CD4-positive, CD25-positive, alpha-beta regulatory T cell (primary cell): ENCODE results near the gene IDH1. TPM values are rescaled to one million over a fixed set of nuclear protein-coding genes. Genes with fewer than 3 reads are reported as not detected.

Experiments
- ATAC-seq, 2 donors: fragments of 150-1000 bp; cut with Tn5 transposase; one replicate each; pipeline ENCODE4 v1.10.0; 2021; ENCODE audit warnings: low read depth in 2 of 2, moderate number of reproducible peaks in 2 of 2, moderate library complexity in 1 of 2
- DNase-seq, 3 donors: peaks; one replicate each; pipeline versions ENCODE4 v3.0.0 to v3.0.0-alpha.2; 2012 to 2022; ENCODE audit warnings: mixed read lengths in 1 of 3
- H3K27ac ChIP-seq: one replicate; pipeline ENCODE4 v1.7.0; 2013; ENCODE audit warnings: mild to moderate bottlenecking, low read length; ENCODE audit not compliant: insufficient read depth, poor library complexity, severe bottlenecking
- H3K27me3 ChIP-seq: one replicate; pipeline ENCODE4 v1.7.0; 2013; ENCODE audit warnings: low read length; ENCODE audit not compliant: control insufficient read depth, insufficient read depth
- H3K36me3 ChIP-seq: one replicate; pipeline ENCODE4 v1.7.0; 2013; ENCODE audit warnings: mild to moderate bottlenecking, low read length, moderate library complexity; ENCODE audit not compliant: control insufficient read depth, insufficient read depth
- H3K4me1 ChIP-seq: 2 replicates; pipeline ENCODE4 v1.7.0; 2013; ENCODE audit warnings: mild to moderate bottlenecking, low read length; ENCODE audit not compliant: insufficient read depth, control insufficient read depth, poor library complexity, severe bottlenecking
- H3K4me3 ChIP-seq: one replicate; pipeline ENCODE4 v1.7.0; 2013; ENCODE audit warnings: low read depth, mild to moderate bottlenecking, low read length, moderate library complexity
- H3K9me3 ChIP-seq, 2 experiments: 1 replicate in 1 of 2; 2 replicates in 1 of 2; pipeline ENCODE4 v1.7.0; 2013; ENCODE audit warnings: low read length in 2 of 2, mild to moderate bottlenecking in 1 of 2, moderate library complexity in 1 of 2; ENCODE audit not compliant: control insufficient read depth in 2 of 2
- H3K27ac Mint-ChIP-seq, 3 donors: one replicate each; pipeline ENCODE4 v1.8.0; 2020 to 2022; ENCODE audit warnings: mild to moderate bottlenecking in 3 of 3, mixed read lengths in 3 of 3, moderate library complexity in 2 of 3
- H3K27me3 Mint-ChIP-seq: one replicate; pipeline ENCODE4 v1.8.0; 2022; ENCODE audit warnings: mild to moderate bottlenecking, mixed read lengths
- H3K36me3 Mint-ChIP-seq: one replicate; pipeline ENCODE4 v1.8.0; 2020; ENCODE audit warnings: mixed read lengths
- H3K4me1 Mint-ChIP-seq, 4 donors: one replicate each; pipeline ENCODE4 v1.8.0; 2020 to 2022; ENCODE audit warnings: mixed read lengths in 4 of 4, mild to moderate bottlenecking in 1 of 4
- H3K4me3 Mint-ChIP-seq, 4 donors: one replicate each; pipeline ENCODE4 v1.8.0; 2020 to 2022; ENCODE audit warnings: mild to moderate bottlenecking in 4 of 4, mixed read lengths in 4 of 4, moderate library complexity in 3 of 4
- H3K9me3 Mint-ChIP-seq, 7 donors: one replicate each; pipeline ENCODE4 v1.8.0; 2020 to 2022; ENCODE audit warnings: mixed read lengths in 7 of 7, mild to moderate bottlenecking in 3 of 7, moderate library complexity in 2 of 7
- polyA plus RNA-seq, 4 donors: library from polyadenylated mRNA; unstranded; fragments of 300-500 nt; fragmentation: Illumina TruSeq; gene quantifications; one replicate each; pipeline ENCODE4 v1.2.3, GENCODE V29; 2021
- total RNA-seq: library from RNA; stranded (reverse); gene quantifications from one replicate; pipeline ENCODE4 v1.2.3, GENCODE V29; 2022

IDH1 gene
- total and polyA plus RNA-seq, 5 donors from 2014 or later: 8.1 to 10.4 (median 9.1) TPM

- Mint-ChIP-seq H3K4me3 (no peak overlapping the region), H3K9me3 (peaks cover 0 to 7% (median 2%) of the 10 kb centered on the region in 7 donors), H3K36me3 (peaks cover 53% of the 10 kb centered on the region), H3K27me3 (no peaks in the 10 kb centered on the region), H3K4me1 (peaks cover 13 to 27% (median 20%) of the 10 kb centered on the region in 4 donors), H3K27ac (peak overlapping the region in 1 of 3 donors; percentile 66)
- no peak for DNase-seq
- Histone ChIP-seq H3K9me3 (peaks cover 9 to 10% of the 10 kb centered on the region in 2 experiments), H3K36me3 (peaks cover 81% of the 10 kb centered on the region), H3K4me1 (no peaks in the 10 kb centered on the region), H3K4me3 (no peak overlapping the region), H3K27me3 (no peaks in the 10 kb centered on the region), H3K27ac (no peak overlapping the region)
- ATAC-seq: no peak
Observed at GRCh38 chr2:208285853-208286252, 31.0 kb upstream of the IDH1 start.

DNA sequence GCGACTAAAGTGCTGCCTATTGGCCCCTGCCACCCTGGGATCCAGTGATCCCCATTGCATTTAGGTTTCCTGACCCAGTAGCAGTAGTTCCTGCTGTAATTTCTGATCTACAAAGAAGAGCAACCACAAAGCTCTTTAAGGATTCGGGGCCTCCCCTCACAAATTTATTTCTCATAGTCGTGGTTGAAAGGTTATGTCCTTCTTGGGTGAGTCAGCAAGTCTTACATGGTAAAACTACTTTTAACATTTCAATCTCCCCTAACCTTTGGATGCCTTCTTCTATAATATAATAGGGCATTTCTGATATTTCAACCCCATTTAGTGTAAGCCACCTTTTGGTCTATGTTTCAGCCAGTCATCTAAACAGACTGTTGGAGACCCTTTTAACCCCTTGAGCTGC, 26.1 kb upstream of the IDH1 start:
- DNase-seq: peak in 1 of 3 donors; percentile 10
- Mint-ChIP-seq H3K9me3 (peaks cover 0 to 8% (median 0%) of the 10 kb centered on the region in 7 donors), H3K27ac (peak overlapping the region in 2 of 3 donors; percentile 2 to 63), H3K36me3 (peaks cover 77% of the 10 kb centered on the region), H3K27me3 (no peaks in the 10 kb centered on the region), H3K4me1 (peaks cover 36 to 47% (median 42%) of the 10 kb centered on the region in 4 donors), H3K4me3 (no peak overlapping the region)
- H3K27ac ChIP-seq: no peak overlapping the region
- peaks cover 81% of the 10 kb centered on the region for H3K36me3 ChIP-seq
- H3K27me3 ChIP-seq: no peaks in the 10 kb centered on the region
- H3K4me3 ChIP-seq: no peak overlapping the region
- ATAC-seq: no peak
- no peaks in the 10 kb centered on the region for H3K9me3 ChIP-seq
- H3K4me1 ChIP-seq: no peaks in the 10 kb centered on the region

GRCh38 chr2:208280234-208280633, 25.4 kb upstream of the IDH1 start:
- peaks cover 84% of the 10 kb centered on the region for H3K36me3 ChIP-seq
- no peaks in the 10 kb centered on the region for H3K27me3 ChIP-seq
- no peak overlapping the region for H3K4me3 Mint-ChIP-seq
- H3K27ac Mint-ChIP-seq: peak overlapping the region in 2 of 3 donors; percentile 6 to 63
- peaks cover 0 to 8% (median 0%) of the 10 kb centered on the region in 7 donors for H3K9me3 Mint-ChIP-seq
- peaks cover 39 to 45% (median 43%) of the 10 kb centered on the region in 4 donors for H3K4me1 Mint-ChIP-seq
- peaks cover 78% of the 10 kb centered on the region for H3K36me3 Mint-ChIP-seq
- H3K27ac ChIP-seq: no peak overlapping the region
- no peak for ATAC-seq
- H3K27me3 Mint-ChIP-seq: no peaks in the 10 kb centered on the region
- H3K9me3 ChIP-seq: no peaks in the 10 kb centered on the region
- H3K4me3 ChIP-seq: no peak overlapping the region
- H3K4me1 ChIP-seq: no peaks in the 10 kb centered on the region
- no peak for DNase-seq

GRCh38 chr2:208279236-208279635, 24.4 kb upstream of the IDH1 start:
- Histone ChIP-seq H3K36me3 (peaks cover 87% of the 10 kb centered on the region), H3K4me3 (no peak overlapping the region), H3K27ac (no peak overlapping the region), H3K4me1 (no peaks in the 10 kb centered on the region), H3K27me3 (no peaks in the 10 kb centered on the region), H3K9me3 (no peaks in the 10 kb centered on the region)
- Mint-ChIP-seq H3K27ac (peak overlapping the region in 1 of 3 donors; percentile 37), H3K9me3 (peaks cover 0 to 8% (median 0%) of the 10 kb centered on the region in 7 donors), H3K4me1 (peaks cover 43 to 51% (median 45%) of the 10 kb centered on the region in 4 donors), H3K36me3 (peaks cover 84% of the 10 kb centered on the region), H3K27me3 (no peaks in the 10 kb centered on the region), H3K4me3 (no peak overlapping the region)
- DNase-seq (no peak), ATAC-seq (no peak)

DNA sequence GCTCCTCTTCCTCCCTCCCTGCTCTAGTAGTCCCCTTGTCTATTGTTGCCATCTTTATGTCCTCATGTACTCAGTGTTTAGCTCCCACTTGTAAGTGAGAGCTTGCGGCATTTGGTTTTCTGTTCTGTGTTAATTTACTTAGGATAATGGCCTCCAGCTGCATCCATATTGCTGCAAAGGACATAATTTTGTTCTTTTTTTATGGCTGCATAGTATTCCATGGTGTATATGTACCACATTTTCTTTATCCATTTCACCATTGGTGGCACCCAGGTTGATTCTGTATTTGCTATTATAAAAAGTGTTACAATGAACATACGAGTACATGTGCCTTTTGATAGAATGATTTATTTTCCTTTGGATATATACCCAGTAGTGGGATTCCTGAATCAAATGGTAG, 23.7 kb upstream of the IDH1 start:
- H3K36me3 ChIP-seq: peaks cover 93% of the 10 kb centered on the region
- Mint-ChIP-seq H3K9me3 (peaks cover 0 to 8% (median 0%) of the 10 kb centered on the region in 7 donors), H3K27me3 (no peaks in the 10 kb centered on the region), H3K36me3 (peaks cover 87% of the 10 kb centered on the region), H3K4me3 (no peak overlapping the region), H3K27ac (no peak overlapping the region), H3K4me1 (peaks cover 45 to 52% (median 47%) of the 10 kb centered on the region in 4 donors)
- H3K4me3 ChIP-seq: no peak overlapping the region
- no peak for ATAC-seq
- H3K9me3 ChIP-seq: no peaks in the 10 kb centered on the region
- no peak overlapping the region for H3K27ac ChIP-seq
- H3K4me1 ChIP-seq: no peaks in the 10 kb centered on the region
- no peaks in the 10 kb centered on the region for H3K27me3 ChIP-seq
- no peak for DNase-seq

GRCh38 chr2:208274748-208275147, 19.9 kb upstream of the IDH1 start:
- peaks cover 81% of the 10 kb centered on the region for H3K36me3 ChIP-seq
- peaks cover under 1% of the 10 kb centered on the region for H3K4me1 ChIP-seq
- no peak for ATAC-seq
- no peaks in the 10 kb centered on the region for H3K9me3 ChIP-seq
- Mint-ChIP-seq H3K4me1 (peaks cover 33 to 54% (median 35%) of the 10 kb centered on the region in 4 donors), H3K4me3 (peak overlapping the region in 1 of 4 donors; percentile 37), H3K27ac (peak overlapping the region in 1 of 3 donors; percentile 53), H3K27me3 (no peaks in the 10 kb centered on the region), H3K36me3 (peaks cover 70% of the 10 kb centered on the region), H3K9me3 (peaks cover 0 to 8% (median 0%) of the 10 kb centered on the region in 7 donors)
- no peak for DNase-seq
- no peak overlapping the region for H3K27ac ChIP-seq
- no peak overlapping the region for H3K4me3 ChIP-seq
- H3K27me3 ChIP-seq: no peaks in the 10 kb centered on the region

GRCh38 chr2:208269091-208269490, 14.2 kb upstream of the IDH1 start:
- H3K27me3 ChIP-seq: no peaks in the 10 kb centered on the region
- ATAC-seq (no peak), DNase-seq (no peak)
- Mint-ChIP-seq H3K4me3 (peak overlapping the region in 3 of 4 donors; percentile 11 to 85 (median 35)), H3K27me3 (peaks cover 6% of the 10 kb centered on the region), H3K9me3 (no peaks in the 10 kb centered on the region), H3K4me1 (peaks cover 13 to 67% (median 43%) of the 10 kb centered on the region in 4 donors), H3K27ac (peak overlapping the region in 1 of 3 donors; percentile 64), H3K36me3 (peaks cover 19% of the 10 kb centered on the region)
- H3K36me3 ChIP-seq: peaks cover 27% of the 10 kb centered on the region
- peak overlapping the region; percentile 23 for H3K4me3 ChIP-seq
- peaks cover 44% of the 10 kb centered on the region for H3K4me1 ChIP-seq
- peak overlapping the region; percentile 19 for H3K27ac ChIP-seq
- no peaks in the 10 kb centered on the region for H3K9me3 ChIP-seq
